DMS153 treated with DMSO at 0.1 percent for 48 hours (cell line): ENCODE measurements around the gene HRAS.
"Not testable (repeated sequence)": the region's sequence is repeated elsewhere in the genome, so short reads cannot be mapped to it uniquely, and the experiment has no call there.

Experiments
- DNase-seq: peaks from one replicate; lab custom pipeline; 2025; ENCODE audit not compliant: unreplicated experiment; lab: John Stamatoyannopoulos, UW

Gene HRAS

GRCh38 chr11:535519-536454 lies at the start of gene HRAS:
HRAS (minus strand) TSS chr11:535576.
- peak; percentile 95 for DNase-seq

DNA sequence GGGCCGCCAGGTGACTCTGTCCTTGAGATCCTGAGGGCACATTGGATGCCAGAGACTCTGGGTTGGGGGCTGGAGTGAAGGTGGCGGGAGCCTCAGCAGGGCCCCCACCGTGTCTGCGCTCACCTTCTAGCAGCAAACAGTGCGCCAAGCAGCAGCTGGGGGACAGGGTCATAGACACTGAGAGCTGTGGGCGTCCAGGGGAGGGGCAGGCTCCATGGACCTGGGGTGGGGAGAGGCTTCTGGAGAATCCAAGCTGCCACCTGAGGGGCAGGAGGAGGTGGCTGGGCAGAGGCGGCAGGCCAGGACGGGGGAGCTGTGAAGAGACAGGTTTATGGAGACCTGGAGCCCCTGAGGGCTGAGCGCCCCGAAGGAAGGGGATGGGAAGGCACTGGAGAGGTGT lies 48.9 kb upstream of the HRAS start:
- no peak for DNase-seq

DNA sequence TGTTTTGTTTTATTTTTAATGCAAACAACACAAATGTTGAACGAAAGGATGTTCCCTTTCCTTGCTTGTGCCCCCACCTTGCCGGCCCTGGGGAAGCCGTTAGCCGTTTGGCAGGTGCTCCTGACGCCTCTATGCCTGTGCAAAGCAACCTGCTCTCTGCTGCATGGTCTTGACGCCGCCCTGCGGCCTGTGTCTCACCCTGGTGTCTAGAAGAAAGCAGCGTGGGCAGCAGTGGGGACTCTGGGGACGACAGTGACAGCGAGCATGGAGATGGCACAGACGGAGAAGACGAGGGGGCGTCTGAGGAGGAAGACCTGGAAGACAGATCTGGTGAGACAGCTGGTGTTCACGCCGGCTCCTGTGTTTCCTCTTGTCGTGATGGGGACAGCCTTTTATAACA lies 46.4 kb upstream of the HRAS start:
- DNase-seq, result no peak

- DNase-seq, result no peak
Measured at GRCh38 chr11:581342-581741, 46.0 kb upstream of the HRAS start.

DNA sequence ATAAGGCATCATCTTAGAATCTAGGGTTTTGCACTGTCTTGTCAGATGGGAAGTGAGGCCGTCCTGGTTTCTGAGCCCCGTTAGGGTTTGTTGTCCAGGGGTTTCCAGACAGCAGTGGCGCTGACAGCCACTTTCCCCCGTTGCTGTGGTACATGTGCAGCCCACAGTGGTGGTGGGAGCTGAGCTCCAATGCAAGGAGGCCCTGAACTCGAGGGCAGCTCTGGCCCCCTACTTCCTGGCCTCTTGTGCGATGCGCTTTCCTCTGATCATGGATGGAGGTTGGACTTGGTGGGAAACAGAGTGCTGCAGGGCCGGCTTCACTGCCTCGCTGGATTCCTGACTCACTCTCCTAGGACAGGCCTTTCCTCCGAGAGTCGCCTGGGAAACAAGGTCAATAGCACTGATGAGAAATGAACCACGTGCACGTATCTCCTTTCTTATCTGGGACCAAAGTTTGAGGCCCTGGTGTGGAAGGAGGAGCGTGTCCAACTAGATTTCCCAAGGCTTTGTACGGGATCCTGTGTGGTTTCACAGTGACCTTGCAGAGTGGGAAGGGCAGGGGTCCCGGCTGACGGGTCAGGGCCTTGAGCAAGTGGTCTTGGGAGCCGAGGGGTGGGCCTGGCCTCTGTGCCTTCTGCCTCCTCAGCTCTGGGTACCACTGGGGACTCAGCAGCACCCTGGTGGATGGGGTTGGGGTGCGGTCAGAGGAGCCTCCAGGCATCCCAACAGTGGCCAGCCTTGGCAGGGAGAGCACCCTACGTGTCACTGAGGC lies 44.6 kb upstream of the HRAS start:
- no peak for DNase-seq

- no peak for DNase-seq
Measured at GRCh38 chr11:578276-579035, 43.1 kb upstream of the HRAS start.

DNA sequence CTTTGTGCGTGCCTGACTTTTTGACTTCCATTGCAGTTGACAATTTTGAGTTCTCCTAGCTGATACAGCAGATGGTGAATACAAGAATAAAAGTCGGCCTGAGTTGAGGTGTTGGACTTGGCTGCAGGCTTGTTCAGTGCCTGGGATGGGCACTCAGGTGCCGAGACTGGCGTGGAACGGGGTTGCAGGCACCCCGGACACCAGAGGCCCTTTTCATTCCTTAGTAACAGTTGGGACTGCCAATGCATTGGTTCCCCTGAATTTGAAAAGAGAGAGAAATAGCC lies 42.2 kb upstream of the HRAS start:
- DNase-seq, result no peak

GRCh38 chr11:576811-577610 lies 41.6 kb upstream of the HRAS start:
- no peak for DNase-seq

GRCh38 chr11:575996-576768 lies 40.8 kb upstream of the HRAS start, which contains the start of gene PHRF1:
PHRF1 (plus strand) TSS chr11:576470; CDS start chr11:581513, 5,043 bp downstream.
- peak; percentile 95 for DNase-seq

DNA sequence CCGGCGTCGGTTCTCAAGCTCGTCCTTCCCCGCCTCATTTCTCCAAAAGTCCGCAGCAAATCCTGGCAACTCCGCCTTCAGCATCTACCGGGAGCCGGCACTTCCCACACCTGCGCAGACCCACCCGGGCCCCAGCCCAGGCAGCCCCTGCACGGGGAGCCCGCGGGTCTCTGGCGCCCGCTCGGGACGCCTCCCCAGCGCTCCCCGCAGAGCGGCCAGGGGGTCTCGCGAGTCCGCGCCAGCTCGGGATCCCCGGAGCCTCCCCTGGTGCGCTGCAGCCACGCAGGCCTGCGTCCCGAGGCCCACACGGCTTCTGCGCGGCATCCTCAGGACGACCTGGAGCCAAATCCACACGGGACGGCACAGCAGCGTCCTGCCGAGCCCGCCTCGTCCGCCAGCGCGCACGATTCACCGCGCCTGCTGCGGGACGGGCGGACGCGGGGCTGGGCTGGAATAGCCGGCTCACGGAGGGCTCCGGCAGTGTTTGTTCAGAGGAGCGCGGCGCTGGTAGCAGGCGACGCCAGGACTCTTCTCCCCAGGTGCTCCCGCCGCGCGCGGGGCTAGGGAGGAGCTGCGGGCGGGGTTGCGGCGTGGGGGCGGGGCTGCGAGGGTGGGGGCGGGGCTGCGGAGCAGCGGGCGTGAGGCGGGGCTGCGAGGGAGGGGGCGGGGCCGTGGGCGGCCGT lies 40.1 kb upstream of the HRAS start:
- peak; percentile 74 for DNase-seq

DNA sequence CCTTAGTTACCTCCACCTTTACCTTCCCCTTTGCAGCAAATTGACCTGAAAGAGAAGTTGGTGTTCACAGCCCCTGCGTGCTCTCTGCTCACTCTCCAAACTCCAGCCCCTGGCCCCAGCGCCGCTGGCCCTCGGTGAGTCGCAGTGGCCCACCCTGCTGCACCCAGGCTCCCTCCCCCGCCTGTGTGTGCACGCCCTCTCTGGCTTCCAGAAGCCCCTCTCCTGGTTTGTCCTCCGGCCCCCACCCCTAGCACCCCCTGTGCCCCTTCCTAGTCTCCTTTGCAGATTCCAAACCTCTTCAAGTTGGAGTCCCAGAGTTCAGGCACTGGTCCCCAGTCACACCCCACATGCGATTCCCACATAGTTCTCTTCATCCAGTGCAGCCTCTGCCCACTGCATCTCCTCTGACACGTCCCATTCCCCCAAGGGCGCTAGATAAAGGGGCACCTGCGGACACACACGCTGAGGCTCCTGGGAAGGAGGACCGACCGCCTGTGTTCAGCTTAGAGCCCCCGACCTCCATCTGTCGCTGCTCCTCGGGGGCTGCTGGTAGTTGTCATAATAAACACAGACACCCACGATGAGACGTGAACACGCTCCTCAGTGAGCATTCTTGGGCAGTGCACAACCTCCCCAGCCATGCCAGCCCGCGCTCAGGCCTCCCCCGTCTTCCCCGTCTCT lies 39.4 kb upstream of the HRAS start:
- DNase-seq, result no peak

GRCh38 chr11:574031-574570 lies 38.7 kb upstream of the HRAS start:
- DNase-seq, result not testable (repeated sequence)

DNA sequence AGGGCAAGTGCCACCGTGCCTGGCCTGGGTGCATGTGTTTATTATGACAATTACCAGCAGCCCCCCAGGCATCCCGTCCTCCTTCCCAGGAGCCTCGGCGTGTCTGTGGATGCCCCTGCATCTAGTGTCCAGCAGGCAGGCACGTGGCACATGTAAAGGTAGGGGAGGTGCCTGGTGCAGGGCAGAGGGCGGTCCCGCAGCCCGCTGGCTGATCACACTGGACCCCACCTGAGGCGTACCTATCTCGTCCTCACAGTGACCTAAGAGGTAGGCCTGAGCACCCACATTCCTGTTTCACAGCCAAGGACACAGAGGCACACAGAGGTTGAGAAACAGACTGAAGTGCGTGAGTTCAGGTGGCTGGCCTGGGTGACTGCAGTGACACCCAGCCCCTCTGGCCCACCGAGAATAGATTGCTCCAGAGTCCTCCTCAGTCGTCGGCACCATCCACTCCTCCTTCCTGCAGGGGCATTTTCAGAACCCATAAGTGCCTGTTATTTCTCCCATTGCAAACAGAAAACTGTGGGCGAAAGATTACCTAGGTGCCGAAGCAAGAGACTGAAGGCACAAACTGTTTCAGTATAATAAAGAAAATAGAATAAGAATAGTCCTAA lies 37.9 kb upstream of the HRAS start:
- DNase-seq, result no peak

DNA sequence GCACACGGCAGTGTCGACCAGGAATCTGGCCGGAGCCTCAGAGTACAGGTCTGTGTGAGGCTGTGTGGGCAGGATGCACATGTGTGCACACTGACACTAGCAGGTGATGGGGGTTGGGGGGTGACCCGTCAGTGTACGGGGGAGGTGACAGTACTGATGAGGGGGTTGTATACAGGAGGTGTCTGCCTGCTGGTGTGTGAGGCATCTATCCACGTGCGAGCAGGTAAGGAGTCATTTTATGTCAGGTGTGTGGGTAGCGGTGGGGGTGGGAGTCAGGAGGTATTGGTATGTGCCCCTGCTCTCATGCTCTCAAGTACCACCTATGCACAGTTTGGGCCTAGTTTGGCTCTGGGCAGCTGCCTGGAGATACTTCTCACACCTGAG lies 36.4 kb upstream of the HRAS start:
- DNase-seq, result no peak

DNA sequence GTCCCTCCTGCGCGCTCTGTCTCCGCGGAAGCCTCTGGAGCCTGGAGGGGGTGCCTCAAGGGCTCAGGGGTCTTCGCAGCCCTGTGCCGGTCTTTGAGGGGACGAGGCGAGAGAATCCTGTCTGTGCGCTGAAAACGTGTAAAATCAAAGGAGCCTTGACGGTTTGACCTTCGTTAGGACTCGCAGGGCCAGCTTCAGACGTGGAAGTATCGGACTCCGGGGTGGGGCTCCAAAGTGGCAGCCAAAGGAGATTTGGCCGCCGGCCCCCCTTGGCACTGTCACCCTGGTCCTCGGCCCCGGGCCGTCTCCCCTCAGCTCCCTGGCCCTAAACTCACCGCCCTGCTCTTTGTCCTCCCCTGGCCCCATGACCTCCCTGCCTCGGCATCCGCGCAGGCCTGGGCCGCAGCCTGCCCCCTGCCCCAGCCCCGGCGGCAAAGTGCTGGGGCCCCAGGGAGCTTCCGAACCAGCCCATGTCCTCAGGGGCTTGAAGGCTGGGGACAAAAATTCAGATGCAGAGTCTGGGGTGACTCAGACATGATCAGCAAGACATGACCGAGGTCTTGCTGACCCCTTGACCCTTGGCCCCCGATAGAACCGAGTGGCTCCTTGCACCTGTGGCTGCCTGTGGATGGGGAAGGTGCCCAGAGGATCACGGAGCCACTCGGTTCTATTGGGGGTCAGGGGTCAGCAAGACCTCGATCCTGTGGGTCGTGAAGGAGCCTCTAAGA lies 33.9 kb upstream of the HRAS start:
- DNase-seq, result no peak

- DNase-seq, result peak; percentile 92
Measured at GRCh38 chr11:568306-569157, 33.2 kb upstream of the HRAS start.
